Activated CD4-positive, alpha-beta T cell treated with anti-CD3 and anti-CD28 coated beads, Interleukin-2, Interleukin-6, amounts not matched to agents 100 ng/mL and 50 ng/mL, durations not matched to agents 16 hours and 8 hours (primary cell): ENCODE data around the gene DOCK10.

Source experiments
- DNase-seq: peaks from one replicate; pipeline ENCODE4 v3.0.0-alpha.2; 2020

Gene DOCK10

GRCh38 chr2:224909885-224910573 is 132.2 kb downstream of the DOCK10 start:
- no peak for DNase-seq

- DNase-seq: no peak
Measured at GRCh38 chr2:224908818-224909217, 133.4 kb downstream of the DOCK10 start.

GRCh38 chr2:224904381-224904780 is 137.9 kb downstream of the DOCK10 start:
- DNase-seq: no peak

- no peak for DNase-seq
Measured at GRCh38 chr2:224903621-224904020, 138.6 kb downstream of the DOCK10 start.

- no peak for DNase-seq
Measured at GRCh38 chr2:224901121-224901676, 141.1 kb downstream of the DOCK10 start.

GRCh38 chr2:224895377-224895776 is 146.9 kb downstream of the DOCK10 start:
- no peak for DNase-seq

GRCh38 chr2:224894356-224894755 is 147.9 kb downstream of the DOCK10 start:
- DNase-seq: peak; percentile 57

GRCh38 chr2:224893848-224894247 is 148.4 kb downstream of the DOCK10 start:
- DNase-seq: no peak

GRCh38 chr2:224892574-224893204 is 149.6 kb downstream of the DOCK10 start:
- DNase-seq: no peak

- no peak for DNase-seq
Measured at GRCh38 chr2:224890372-224890771, 151.9 kb downstream of the DOCK10 start.

- DNase-seq: peak; percentile 23
Measured at GRCh38 chr2:224887141-224887540, 155.1 kb downstream of the DOCK10 start.

GRCh38 chr2:224885836-224886547 is 156.3 kb downstream of the DOCK10 start:
- DNase-seq: peak; percentile 78

- no peak for DNase-seq
Measured at GRCh38 chr2:224885291-224885690, 157.0 kb downstream of the DOCK10 start.

GRCh38 chr2:224884188-224884587 is 158.1 kb downstream of the DOCK10 start:
- no peak for DNase-seq

GRCh38 chr2:224883700-224884099 is 158.6 kb downstream of the DOCK10 start:
- DNase-seq: no peak

GRCh38 chr2:224883172-224883516 is 159.1 kb downstream of the DOCK10 start:
- DNase-seq: no peak

- DNase-seq: no peak
Measured at GRCh38 chr2:224882291-224883171, 159.7 kb downstream of the DOCK10 start.

- DNase-seq: no peak
Measured at GRCh38 chr2:224881846-224882245, 160.4 kb downstream of the DOCK10 start.

- DNase-seq: no peak
Measured at GRCh38 chr2:224876522-224876921, 165.7 kb downstream of the DOCK10 start.

GRCh38 chr2:224875841-224876240 is 166.4 kb downstream of the DOCK10 start:
- DNase-seq: no peak

GRCh38 chr2:224875153-224875552 is 167.1 kb downstream of the DOCK10 start:
- no peak for DNase-seq

- DNase-seq: no peak
Measured at GRCh38 chr2:224871813-224872212, 170.5 kb downstream of the DOCK10 start.

GRCh38 chr2:224870341-224870740 is 171.9 kb downstream of the DOCK10 start:
- no peak for DNase-seq
